ENCODE results near the gene TBC1D22A.
"Not testable (repeated sequence)": the region's sequence is repeated elsewhere in the genome, so short reads cannot be mapped to it uniquely, and the experiment has no call there.

TBC1D22A gene

DNA sequence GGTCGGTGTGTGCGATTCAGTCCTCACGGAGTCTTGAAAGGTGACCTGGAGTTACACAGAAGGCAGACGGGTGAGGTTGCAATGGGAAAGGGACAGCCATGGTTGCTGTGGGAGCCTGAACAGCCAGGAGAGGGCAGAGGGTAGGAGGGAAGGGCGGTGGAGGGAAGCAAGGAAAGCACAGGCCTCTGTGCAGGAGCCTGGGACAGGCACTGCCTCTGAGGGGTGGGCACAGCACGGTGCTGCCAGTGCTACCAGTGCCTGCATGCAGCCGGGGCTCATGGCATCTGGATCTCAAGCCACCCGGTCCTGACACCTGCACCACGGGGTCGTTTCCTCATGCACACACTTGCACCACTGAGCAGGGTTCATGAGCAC, 401.0 kb downstream of the TBC1D22A start:
- DNase-seq, result no peak

DNA sequence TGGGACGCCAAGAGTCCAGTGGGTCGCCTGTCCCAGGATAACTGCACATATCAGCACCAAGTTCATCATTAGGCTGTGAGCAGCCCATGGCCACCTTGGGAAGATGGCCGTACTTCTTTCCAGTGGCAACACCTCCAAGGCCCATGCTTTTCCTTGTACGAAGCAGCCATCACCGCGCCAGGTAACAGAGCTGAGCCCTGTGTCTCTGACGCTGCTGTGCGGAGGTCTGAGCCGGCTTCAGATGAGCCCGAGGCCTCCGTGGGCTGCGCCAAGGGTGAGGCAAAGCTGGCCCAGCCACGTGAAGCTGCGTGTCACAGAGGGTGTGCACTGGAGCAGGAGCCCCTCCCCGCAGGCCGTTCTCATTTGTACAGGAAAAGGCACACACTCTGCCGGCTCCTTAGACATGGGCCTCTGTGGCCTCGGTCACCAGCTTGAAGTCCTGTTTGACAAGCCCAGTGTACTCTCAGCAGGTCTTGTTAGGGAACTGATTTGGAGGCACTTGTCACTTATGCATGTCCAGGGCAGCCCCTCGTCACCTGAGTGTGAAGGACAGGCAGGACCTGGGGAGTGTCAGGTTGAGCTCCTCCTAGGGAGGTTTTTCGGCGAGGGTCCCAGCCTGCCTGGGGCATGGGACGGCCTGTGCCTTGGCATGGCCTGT, 401.5 kb downstream of the TBC1D22A start:
- DNase-seq, result no peak

DNA sequence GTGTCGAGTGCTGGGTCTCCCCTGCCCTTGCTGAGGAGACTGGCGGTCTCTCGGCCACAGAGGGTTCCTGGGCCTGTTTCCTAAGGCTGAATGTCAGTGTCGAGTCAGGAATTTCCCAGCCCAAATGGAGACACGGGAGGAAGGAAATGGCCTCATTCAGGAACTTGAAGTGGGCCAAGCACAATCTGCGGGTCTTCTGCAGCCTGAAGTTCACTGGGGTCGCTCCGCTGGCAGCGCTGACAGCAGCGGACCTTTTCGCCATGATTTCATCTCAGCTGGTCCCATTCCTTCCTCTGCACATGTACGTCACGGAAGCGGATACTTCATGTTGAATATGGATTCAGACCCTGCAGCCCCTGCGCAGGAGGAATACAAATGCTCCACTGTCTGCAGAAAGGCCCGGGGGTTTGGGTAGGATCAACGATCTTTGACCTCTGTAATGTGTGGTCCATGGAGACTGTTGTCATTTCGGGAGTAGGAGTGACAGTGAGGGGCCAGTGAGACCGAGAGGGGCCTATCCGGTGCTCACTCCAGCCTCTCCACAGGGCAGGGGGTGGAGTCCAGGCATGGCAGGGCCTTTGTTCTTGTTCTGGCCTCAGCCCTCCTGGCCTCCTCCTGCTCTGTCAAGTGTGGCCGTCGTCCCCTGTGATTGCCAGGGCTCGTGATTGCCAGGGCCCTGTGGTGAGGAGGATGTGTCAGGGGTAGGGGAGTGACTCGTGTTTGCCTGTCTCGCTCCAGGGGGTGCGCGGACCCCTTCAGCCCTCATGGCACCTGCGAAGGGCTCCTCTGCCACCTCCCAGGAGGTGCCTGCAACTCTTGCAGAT, 402.3 kb downstream of the TBC1D22A start:
- no peak for DNase-seq

DNA sequence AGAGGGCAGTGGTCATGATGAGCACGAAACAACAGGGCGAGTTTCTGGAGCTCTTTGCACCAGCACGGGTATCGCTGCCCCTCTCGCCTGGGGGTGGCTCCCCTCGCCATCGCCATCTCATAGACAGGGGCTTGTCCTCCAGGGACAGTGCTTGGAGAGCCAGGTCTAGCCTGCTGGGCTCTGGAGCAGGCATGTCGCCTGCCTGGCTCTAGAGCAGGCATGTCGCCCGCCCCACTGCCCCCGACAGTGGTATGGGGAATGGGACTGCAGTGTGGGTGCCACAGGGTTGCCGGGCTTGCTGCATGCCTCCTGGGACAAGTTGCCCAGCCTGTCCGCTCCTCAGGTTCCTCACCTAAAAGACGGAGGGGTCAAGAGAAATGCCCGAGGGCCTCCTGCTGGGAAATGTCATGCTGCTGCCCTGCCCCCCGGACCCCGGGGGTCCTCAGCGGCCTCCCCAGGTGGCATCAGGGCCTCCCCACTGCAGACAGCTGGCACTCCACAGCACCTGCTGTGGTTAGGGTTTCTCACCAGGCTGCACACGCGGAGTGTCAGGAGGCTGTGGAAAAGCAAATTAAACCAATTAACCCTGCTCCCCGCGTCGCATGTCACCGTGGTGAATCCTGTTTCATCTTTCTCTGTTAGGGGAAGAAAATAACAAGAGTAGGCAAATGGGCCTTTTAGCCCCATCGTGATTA, 403.0 kb downstream of the TBC1D22A start:
- DNase-seq, result no peak

DNA sequence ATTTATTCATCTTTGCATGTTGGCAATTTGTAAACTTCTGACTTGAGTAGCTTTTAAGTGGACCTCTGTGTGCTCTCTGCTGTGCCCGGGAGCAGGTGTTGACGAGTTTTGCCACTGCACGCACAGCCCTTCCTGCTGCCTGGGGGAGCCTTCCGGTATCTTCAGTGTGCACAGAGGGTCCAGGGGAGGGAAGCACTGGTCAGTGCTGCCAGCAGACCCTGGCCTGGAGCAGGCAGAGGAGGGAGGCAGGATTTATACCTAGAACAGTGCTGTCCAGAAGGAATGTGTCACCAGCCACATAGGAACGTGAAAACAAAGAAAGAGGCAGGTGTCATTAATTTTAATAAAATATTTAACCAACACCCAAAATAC, 403.6 kb downstream of the TBC1D22A start:
- DNase-seq, result no peak

DNA sequence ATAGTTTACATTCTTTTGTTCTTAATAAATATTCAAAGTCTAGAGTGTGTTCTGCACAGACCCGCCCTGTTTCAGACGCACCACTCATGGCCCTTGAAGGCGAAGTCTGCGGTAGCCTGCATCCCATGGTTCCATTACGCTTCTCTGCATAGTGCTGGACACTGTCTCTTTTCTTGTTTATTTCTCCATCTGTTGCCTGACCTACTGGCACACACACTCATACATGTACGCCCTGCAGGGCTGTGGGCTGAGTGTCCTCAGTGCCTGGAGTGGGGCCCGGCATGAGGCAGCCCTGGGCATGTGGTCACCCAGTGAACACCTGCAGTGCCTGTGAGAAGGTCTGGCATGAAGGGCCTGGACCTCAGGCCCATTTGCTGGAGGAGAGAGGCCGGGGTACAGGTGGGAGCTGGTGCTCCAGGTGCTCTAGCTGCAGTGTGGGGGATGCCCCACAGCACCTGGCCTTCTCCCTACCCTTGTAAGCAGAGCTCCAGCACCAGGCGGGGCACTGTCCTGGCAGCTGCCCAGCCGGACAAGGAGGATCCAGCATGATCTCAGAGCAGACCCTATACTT, 404.1 kb downstream of the TBC1D22A start:
- DNase-seq, result no peak

DNA sequence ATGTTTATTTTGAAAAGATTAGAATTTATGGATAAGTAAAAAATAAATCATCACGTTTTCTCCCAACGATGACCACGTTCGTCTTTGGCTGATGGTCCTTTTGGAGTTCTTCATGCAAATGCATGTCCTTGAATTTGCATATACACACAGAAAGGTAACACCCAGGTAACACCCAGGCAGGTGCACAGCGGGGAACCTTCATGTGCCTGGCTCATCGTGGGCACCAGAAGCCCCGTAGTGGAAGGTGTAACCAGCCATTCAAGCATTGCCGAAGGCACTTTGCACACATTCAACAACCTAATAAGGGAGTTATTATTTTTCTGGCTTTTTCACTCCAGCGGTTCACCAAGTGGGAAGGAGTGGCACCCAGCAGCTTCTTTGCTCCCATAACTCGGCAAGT, 404.6 kb downstream of the TBC1D22A start:
- DNase-seq, result no peak

DNA sequence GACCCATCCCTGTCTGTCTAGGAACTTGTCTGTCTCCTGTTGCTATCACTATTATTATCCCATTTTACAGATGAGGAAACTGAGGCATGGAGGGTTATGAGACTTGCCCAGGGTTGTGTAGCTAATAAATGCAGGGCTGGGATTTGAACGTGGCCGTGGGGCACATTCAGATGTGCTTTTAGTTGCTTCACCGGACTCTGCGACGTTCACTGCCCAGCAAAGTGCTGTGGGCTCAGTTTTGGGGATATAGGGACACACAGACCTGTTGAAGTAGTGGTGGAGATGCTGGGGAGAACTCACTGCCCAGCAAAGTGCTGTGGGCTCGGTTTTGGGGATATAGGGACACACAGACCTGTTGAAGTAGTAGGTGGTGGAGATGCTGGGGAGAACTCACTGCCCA, 405.5 kb downstream of the TBC1D22A start:
- DNase-seq, result not testable (repeated sequence)

DNA sequence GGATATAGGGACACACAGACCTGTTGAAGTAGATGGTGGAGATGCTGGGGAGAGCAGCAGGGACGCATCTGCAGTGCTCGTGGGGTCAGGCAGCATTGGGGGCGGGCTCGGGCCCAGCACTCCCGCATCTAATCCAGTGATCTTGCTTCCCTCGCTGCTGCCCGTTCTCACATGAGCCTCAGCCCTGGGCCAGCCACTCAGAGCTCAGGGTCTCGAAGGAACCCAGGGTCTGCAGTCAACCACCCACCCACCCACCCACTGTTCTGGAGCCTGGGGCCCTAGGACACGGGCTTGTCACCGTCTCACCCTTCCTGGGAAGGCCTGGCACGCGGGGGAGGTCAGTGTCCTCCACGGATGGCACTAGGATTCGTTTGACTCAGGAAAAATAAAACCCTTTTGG, 406.0 kb downstream of the TBC1D22A start:
- no peak for DNase-seq

DNA sequence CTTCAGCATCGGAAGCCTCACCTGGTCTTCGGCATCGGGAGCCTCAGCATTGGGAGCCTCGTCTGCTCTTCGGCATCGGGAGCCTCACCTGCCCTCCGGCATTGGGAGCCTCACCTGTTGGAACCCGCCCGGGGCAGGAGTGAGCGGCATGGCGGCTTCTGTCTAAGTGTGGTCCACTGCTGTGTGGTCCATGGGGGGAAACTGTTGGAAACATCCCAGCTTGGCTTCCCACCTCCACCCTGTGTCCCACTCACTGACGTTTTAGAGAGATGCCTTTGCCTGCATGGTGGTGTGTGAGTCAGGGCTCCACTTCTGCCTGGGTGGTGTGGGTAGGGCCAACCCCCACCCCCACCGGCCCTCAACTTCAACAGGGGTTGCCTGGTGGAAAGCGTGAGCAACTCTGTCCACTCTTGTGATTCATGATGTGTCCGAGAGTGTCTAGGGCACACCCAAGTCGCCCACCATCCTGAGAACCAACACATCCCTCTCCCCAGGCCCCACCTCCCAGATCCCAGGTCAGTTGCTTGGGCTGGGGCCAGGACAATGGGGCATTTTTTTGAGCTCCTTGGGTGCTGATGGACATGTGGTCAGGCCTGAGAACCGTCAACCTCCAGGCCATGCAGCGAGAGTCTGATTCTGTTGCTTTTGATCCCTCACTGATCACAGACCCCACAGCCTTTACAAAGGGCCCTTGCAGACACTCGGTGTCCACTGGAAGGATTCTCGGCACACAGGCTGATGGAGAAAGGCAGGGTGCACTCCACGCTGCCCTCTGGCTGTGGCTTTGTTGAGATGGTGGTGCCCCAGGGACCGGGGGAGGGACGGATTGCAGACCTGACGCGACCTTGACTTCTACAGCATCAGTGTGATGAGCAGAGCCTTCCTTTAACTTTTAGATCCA, 406.7 kb downstream of the TBC1D22A start:
- no peak for DNase-seq

DNA sequence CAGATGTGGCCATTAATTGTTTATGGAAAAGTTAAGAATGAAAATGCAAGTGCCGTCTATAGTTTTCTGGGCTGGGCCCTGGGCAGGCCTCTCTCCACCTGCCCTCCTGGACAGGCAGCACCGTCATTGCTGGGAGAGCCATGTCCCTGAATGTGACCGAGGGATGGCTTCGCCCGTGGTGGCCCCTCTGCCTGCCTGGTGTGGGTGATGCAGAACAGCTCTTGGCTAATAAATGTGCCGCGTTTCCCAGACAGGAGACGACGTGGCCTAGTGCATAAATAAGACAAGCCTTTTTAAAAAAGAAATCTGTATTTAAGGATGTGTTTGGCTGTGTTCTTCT, 407.3 kb downstream of the TBC1D22A start:
- no peak for DNase-seq

DNA sequence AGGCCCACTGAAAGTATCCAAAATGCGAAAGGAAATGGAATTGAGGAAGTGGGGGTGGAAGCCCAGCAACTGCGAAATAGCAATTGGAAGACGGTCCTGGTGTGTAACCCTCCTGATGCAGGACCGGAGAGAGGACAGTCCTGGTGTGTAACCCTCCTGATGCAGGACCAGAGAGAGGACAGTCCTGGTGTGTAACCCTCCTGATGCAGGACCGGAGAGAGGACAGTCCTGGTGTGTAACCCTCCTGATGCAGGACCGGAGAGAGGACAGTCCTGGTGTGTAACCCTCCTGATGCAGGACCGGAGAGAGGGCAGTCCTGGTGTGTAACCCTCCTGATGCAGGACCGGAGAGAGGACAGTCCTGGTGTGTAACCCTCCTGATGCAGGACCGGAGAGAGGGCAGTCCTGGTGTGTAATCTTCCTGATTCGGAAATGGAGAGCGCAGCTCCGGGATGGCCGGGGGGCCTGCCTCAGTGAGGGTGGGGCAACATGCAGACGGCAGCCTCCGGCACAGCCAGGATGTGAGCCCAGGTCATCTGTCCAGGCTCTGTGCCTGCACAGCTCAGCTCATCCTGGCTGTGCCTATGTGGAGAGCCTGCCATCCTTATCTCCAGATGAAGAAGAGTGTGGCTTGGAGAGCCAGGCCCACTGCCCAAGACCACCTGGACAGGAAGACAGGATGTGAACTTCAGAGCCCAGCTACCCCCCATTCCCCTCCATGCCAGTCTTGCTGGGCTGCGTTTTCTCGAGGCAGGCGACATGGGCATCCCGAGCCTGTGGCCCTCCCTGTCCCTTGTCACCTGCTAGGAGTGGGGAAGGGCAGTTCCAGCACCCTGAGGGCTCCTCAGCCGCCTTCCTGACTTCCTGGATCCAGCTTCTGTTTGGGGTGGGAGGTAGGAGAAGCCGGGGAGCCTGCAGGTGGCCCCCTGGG, 408.3 kb downstream of the TBC1D22A start:
- DNase-seq, result not testable (repeated sequence)

DNA sequence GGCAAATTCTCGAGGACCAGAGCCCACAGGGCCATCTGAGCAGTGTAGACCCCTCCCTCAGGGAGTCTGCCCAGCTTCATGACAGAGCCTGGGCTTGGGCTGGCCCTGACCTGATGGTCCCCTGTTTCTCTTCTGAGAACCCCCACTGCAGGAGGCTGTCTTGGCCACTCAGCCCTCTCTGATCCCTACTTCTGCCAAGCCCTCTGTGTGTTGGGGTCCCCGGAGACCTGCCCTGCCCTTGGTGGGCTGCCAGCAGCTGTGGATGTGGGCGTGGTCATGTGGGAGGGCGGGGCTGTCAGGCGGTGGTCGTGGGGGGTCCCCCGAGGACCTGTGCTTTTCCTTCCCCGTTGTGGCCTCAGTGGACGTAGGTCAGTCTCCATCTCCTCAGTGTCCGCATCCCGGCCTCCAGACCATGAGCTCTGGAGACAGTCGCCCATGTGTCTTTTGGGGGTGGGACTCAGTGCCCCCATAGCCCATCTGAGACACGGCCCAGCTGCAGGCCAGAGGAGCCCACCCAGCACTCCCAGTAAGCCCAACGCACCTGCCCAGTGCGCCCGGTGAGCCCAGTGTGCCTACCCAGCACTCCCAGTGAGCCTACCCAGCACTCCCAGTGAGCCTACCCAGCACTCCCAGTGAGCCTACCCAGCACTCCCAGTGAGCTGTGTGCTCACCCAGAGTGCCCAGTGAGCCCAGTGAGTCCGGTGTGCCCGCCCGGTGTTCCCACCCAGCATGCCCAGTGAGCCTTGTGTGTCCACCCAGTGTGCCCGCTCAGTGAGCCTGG, 409.2 kb downstream of the TBC1D22A start:
- no peak for DNase-seq

DNA sequence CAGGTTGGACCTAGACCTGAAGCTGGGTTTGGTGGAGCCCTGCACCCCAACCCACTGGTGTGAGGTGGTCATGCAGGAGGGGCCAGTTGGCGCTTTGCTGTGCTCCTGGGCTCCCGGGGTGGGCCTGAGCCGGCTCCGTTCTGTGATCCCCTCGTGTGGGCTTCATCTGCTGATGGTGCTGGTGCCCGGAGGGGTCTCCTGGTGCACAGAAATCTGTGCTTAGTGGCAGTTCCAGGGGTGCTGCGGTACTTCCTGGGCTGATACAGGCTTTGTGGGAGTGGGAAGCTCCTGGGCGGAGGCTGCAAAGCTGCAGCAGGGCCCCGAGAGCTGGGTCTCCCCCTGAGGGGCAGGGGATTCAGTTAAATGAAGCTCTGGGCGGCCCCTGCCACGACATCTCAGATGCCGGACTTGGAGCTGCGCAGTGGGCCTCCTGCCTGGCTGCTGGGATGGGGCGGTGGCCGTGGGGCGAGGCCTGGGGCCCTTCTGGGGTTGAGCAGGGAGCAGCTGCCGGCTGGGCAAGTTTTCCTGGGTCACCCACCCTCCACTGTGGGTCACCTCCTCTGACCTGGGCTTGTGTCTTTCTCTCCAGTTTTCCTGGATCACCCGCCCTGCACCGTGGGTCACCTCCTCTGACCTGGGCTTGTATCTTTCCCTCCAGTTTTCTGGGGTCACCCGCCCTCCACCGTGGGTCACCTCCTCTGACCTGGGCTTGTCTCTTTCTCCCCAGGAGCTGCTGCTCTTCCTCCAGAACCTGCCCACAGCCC, 410.5 kb downstream of the TBC1D22A start:
- DNase-seq, result no peak

DNA sequence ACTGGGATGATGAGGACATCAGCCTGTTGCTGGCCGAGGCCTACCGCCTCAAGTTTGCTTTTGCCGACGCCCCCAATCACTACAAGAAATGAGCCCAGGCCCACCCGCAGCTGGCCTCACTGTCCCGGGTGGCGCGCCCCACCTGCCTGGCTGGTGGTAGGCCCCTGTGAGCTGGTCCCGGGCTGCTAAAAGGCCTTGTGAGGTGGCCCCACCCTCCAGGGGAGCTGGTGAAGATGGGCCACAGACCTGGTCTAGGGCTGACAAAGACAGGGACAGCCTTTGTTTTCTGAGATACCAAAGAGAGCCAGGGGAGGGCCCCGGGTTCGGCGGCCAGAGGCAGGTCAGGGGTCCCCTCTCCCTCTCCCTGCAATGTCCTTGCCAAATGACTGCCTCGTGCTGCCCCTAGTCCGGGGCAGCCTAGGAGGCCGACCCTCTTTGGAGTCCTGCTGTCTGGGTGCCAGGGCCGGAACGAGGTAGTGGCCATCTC, 411.1 kb downstream of the TBC1D22A start:
- DNase-seq, result no peak

DNA sequence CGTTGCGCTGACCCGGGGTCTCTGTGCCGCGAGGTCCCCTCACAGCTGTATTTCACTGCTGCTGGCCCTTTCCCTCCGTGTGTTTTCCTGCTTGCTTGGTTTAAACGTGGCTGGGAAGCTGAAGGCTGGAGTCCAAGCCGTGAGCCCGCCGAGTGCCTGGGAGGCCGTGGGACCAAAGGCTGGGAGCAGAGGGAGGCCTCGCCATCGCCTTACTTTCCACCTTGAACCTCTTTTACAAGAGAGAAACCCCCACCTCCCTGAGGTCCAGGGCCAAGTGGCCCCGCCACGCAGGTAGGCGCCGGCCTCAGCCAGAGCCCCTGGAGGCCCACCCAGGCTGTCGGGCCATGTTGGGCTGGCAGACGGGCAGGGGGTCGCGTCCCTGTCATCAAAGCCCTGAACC, 411.6 kb downstream of the TBC1D22A start:
- DNase-seq, result no peak

DNA sequence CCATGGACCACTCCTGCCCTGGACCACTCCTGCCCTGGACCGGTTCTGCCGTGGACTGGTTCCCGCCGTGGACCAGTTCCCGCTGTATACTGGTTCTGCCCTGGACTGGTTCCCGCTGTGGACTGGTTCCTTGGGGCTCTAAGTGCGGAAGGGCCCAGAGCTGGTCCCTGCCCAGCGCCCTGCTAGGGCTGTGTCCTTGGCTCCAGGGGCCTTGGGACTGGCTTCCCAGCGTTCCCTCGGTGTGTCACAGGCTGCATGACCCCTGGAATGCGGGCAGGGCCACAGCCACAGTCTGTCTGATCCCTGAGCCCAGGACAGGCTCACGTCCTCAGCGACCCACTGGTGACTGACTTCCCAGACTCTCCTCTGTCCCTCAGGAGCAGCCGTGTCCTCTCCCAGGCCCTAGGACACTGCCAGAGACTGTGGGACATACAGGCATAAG, 412.2 kb downstream of the TBC1D22A start:
- DNase-seq, result no peak

DNA sequence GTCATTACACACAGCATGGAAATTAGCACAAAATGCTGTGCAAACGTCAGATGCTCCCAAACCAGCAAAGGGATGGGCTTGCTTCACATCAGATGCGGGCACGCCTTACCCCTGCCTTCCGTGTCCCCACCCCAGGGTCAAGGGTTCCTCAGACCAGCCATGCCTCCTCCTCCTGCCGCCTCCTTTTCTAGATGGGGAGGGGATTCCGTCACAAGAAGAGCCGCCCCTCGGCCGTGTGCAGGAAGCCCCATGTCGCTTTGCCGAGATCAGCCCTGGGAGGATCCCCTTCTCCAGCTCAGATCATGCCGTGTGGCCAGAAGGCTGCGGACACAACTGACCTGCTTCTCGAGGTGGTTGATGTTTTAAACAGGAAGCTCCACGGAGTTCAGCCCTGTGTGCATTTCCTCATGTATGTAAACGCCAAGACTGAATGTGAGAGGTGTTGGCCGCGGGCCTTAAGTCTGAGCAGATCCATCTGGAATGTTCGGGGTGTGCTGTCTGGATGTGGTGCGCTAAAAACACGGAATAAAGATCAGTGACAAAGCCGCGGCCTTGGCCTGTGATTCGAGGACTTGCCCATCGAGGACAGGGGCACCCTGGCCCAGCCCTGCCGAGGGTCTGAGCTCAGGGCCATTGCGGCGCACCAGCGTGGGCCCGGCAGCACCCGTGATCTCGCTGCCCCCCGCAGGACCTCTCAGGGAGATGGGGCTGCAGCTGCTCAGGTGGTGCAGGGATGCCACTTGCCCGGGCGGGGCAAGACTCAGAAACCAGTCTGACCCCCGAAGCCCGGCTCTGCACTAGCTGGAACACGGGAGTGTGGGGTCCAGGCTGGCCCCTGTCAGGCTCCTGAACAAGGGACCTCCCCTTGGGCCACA, 412.9 kb downstream of the TBC1D22A start:
- no peak for DNase-seq

DNA sequence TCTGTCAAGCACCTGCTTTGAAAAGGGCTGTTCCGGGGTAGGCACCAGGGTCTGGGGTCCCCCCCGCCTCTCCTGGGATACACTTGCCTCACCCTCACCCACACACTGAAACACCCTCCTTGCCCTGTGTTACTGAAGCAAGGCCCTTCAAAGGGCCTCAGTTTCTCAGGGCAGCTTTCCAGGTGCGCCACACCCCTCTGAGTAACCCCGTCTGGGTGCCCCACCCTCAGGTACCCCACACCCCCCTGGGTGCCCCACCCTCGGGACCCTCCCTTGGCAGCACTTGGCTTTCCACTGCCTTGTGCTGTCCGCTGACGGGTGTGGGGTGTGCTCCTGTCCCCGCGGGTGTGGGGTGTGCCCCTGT, 413.6 kb downstream of the TBC1D22A start:
- no peak for DNase-seq

Data from CD4-positive, alpha-beta T cell treated with Interferon alpha-2 for 1 hour (primary cell).